ENCODE measurements around the gene SF3A2.

SF3A2 gene

GRCh38 chr19:2227415-2228156 lies 9.0 kb upstream of the SF3A2 start:
- no peak for DNase-seq

GRCh38 chr19:2228157-2229030 lies 8.2 kb upstream of the SF3A2 start:
- no peak for DNase-seq

GRCh38 chr19:2229103-2230032 lies 7.3 kb upstream of the SF3A2 start:
- no peak for DNase-seq

- DNase-seq: no peak
These were observed 6.5 kb upstream of the SF3A2 start for GRCh38 chr19:2230033-2230531.

- no peak for DNase-seq
These were observed 5.7 kb upstream of the SF3A2 start for GRCh38 chr19:2230807-2231533.

- no peak for DNase-seq
These were observed 4.9 kb upstream of the SF3A2 start for GRCh38 chr19:2231621-2232221.

- DNase-seq: no peak
These were observed 4.1 kb upstream of the SF3A2 start for GRCh38 chr19:2232286-2233151.

GRCh38 chr19:2233601-2234280 lies 2.9 kb upstream of the SF3A2 start:
- DNase-seq: no peak

GRCh38 chr19:2234996-2235380 lies 1.6 kb upstream of the SF3A2 start:
- no peak for DNase-seq

GRCh38 chr19:2235381-2236063 lies 1.1 kb upstream of the SF3A2 start:
- DNase-seq: peak; percentile 60

GRCh38 chr19:2236064-2236313 lies 635 bp upstream of the SF3A2 start:
- DNase-seq: no peak

- DNase-seq: no peak
These were observed 636 bp downstream of the SF3A2 start for GRCh38 chr19:2237051-2237868.

- DNase-seq: no peak
These were observed 1.2 kb downstream of the SF3A2 start for GRCh38 chr19:2237869-2238153.

GRCh38 chr19:2239173-2239572 lies 2.5 kb downstream of the SF3A2 start:
- no peak for DNase-seq

- no peak for DNase-seq
These were observed 3.4 kb downstream of the SF3A2 start for GRCh38 chr19:2239771-2240770.

- DNase-seq: no peak
These were observed 4.5 kb downstream of the SF3A2 start for GRCh38 chr19:2240881-2241760.

- no peak for DNase-seq
These were observed 5.5 kb downstream of the SF3A2 start for GRCh38 chr19:2242092-2242537.

Measured in DMS79 (cell line).